ENCODE data around the gene ICE2. TPM values are rescaled to one million over a fixed set of nuclear protein-coding genes. Genes with fewer than 3 reads are reported as not detected.
A peak's percentile ranks its signal among the peaks of the same experiment; 100 is the strongest.

Gene ICE2
- total RNA-seq, 2 donors from 2014 or later = 89.4 to 99.7 TPM

DNA sequence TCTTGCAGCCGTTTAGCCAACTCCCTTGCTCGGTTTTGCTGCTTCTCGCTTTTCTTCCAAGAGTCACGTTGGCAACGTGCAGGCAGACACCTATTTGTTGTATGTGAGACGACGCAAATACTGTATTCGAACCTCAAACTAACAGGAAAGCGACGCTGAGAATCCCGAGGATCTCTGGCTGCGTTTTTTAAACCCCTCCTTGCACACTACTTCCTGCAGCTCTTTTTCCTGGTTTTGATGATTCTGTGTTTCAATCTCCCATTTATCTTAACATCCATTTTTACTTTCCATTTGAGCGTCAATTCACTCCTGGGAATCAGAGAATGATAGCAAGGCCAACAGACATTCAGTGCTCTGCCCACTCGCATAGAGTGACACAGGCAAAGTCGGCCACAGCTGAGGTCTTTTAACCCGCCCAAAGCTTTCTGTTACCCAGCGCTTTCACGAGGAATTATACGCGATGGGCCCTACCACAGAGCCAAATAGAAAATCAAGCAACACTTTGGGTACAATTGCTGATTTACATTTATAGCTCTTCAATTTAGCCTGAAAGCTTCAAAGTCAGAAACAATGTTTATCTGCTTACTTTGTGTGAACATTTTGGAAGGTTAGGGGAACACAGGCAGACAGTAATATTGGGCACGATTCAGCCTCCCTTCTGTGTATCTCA lies 79.6 kb downstream of the ICE2 start:
- Histone ChIP-seq H3K9ac (ENCODE audit: extremely low read depth, low read length, poor library complexity, severe bottlenecking) (no peak overlapping the region), H3K4me3 (ENCODE audit: low read length) (peak overlapping the region; percentile 98), H3K27me3 (ENCODE audit: control insufficient read depth, insufficient read depth, low read length, poor library complexity, severe bottlenecking) (no peaks in the 10 kb centered on the region), H3K4me1 (ENCODE audit: control insufficient read depth, insufficient read depth, low read length) (peaks cover 12% of the 10 kb centered on the region), H3K9me3 (ENCODE audit: control insufficient read depth, low read length) (no peaks in the 10 kb centered on the region), H3K36me3 (ENCODE audit: control insufficient read depth, insufficient read depth, low read length) (peaks cover 22% of the 10 kb centered on the region), H3K27ac (ENCODE audit: low read depth, low read length) (no peak overlapping the region)
- Mint-ChIP-seq H3K36me3 (ENCODE audit: low read depth) (peaks cover 14% of the 10 kb centered on the region), H3K4me1 (peaks cover 30% of the 10 kb centered on the region), H3K9me3 (no peaks in the 10 kb centered on the region), H3K4me3 (peak overlapping the region; percentile 86), H3K27ac (no peak overlapping the region), H3K27me3 (ENCODE audit: insufficient read depth) (peaks cover 27% of the 10 kb centered on the region)
- DNase-seq = peak; percentile 72
- WGBS, 2 experiments (ENCODE audit: insufficient coverage in 1 of 2, insufficient read length in 1 of 2) = 59 to 62% methylated on average over 17 to 21 of the region's 21 CpGs
- TF ChIP-seq, protein P1, sequence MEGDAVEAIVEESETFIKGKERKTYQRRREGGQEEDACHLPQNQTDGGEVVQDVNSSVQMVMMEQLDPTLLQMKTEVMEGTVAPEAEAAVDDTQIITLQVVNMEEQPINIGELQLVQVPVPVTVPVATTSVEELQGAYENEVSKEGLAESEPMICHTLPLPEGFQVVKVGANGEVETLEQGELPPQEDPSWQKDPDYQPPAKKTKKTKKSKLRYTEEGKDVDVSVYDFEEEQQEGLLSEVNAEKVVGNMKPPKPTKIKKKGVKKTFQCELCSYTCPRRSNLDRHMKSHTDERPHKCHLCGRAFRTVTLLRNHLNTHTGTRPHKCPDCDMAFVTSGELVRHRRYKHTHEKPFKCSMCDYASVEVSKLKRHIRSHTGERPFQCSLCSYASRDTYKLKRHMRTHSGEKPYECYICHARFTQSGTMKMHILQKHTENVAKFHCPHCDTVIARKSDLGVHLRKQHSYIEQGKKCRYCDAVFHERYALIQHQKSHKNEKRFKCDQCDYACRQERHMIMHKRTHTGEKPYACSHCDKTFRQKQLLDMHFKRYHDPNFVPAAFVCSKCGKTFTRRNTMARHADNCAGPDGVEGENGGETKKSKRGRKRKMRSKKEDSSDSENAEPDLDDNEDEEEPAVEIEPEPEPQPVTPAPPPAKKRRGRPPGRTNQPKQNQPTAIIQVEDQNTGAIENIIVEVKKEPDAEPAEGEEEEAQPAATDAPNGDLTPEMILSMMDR (conservative IDR thresholded peaks at IDR 0.05) = no peak

DNA sequence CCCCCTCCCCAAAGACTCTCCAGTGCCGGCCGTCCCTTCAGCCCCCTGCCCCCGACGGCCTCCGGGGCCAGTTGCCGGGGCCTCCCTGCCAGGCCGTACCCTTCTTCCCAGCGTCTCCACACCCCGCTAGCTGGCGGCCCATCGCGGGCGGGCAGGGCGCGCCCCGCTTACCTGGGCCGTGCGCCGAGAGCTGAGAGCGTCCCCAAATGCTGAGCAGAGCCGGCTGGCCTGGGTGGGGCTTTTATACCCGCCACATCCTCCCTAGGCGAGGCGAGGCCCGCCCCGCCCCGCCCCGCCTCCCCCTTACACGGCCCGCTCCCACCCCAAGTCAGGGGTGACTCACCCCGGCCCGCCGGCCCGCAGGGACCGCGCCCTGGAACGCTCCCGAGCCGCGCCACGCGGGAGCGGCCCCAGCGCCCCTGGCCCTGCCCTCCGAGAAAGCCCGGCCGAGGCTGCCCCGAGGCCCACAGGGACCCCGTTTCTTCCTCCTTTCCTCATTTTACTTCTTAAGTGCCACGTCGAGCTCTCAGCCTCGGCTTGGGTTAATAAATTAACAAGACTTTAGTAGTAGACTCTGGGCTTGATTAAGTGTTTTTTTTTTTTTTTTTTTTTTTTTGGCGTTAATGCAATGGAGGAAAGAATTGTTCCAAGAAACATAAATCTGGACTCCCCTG lies 81.0 kb downstream of the ICE2 start, which contains the start of gene ANXA2:
ANXA2 (minus strand) TSS at position 215 of the 674 bp plus-strand sequence. CDS start 11,911 bp downstream, outside the sequence.
- no peaks in the 10 kb centered on the region for H3K9me3 Mint-ChIP-seq
- Histone ChIP-seq H3K9ac (ENCODE audit: extremely low read depth, low read length, poor library complexity, severe bottlenecking) (peak within 1 kb of the TSS; percentile 96), H3K4me1 (ENCODE audit: control insufficient read depth, insufficient read depth, low read length) (peaks cover 25% of the 10 kb centered on the region), H3K27ac (ENCODE audit: low read depth, low read length) (peak within 1 kb of the TSS; percentile 67), H3K36me3 (ENCODE audit: control insufficient read depth, insufficient read depth, low read length) (peaks cover 32% of the 10 kb centered on the region), H3K27me3 (ENCODE audit: control insufficient read depth, insufficient read depth, low read length, poor library complexity, severe bottlenecking) (no peaks in the 10 kb centered on the region), H3K4me3 (ENCODE audit: low read length) (peak within 1 kb of the TSS; percentile 98), H3K9me3 (ENCODE audit: control insufficient read depth, low read length) (no peaks in the 10 kb centered on the region)
- peaks cover 17% of the 10 kb centered on the region for H3K36me3 Mint-ChIP-seq (ENCODE audit: low read depth)
- H3K27ac Mint-ChIP-seq = peak within 1 kb of the TSS; percentile 93
- 0 to 1% methylated on average over 5 to 49 of the region's 53 CpGs for WGBS, 2 experiments (ENCODE audit: insufficient coverage in 1 of 2, insufficient read length in 1 of 2)
- peak; percentile 91 for DNase-seq
- TF ChIP-seq, protein P1 (conservative IDR thresholded peaks at IDR 0.05) = no peak
- H3K27me3 Mint-ChIP-seq (ENCODE audit: insufficient read depth) = peaks cover 27% of the 10 kb centered on the region
- H3K4me3 Mint-ChIP-seq = peak within 1 kb of the TSS; percentile 86
- H3K4me1 Mint-ChIP-seq = peaks cover 41% of the 10 kb centered on the region

DNA sequence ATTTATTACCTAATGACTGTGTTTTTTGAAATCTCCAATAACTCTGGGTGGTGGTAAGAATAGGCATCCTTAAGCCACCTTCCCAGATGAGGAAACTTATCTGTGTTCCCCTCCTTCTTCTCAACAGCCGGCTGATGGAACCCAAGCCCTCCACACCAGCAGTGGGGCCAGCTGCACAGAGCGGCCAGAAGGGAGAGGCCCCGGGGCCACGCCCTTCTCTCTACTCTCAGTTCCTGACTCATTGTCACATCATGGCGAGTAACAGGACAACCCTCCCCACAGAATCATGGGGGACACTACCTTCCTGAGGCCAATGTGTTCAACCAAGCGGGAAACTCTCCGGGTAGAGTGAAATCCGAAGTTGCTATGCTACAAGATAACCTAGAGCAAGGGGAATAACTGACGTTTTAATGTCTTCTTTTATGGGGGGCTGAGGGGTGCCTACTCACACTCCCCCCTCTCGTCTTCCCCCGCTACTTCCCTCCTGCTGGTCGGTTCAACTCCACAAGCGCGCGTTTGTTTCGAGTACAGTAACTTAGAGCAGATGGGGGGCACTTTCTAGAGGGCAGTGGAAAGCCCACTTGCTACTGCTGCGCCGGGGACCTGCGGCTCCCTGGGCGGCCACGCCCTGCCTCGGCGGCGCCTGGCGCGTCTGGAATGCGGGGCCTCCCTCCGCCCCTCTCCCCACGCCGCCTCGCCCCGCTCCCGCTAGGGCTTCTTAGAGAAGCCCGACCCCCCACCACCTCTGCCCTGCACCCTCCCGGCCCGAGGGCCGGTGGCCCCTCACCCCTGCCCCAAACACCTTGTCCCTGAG lies 81.8 kb downstream of the ICE2 start:
- peak overlapping the region; percentile 93 for H3K27ac Mint-ChIP-seq
- 2 to 4% methylated on average over 18 to 37 of the region's 37 CpGs for WGBS, 2 experiments (ENCODE audit: insufficient coverage in 1 of 2, insufficient read length in 1 of 2)

More for the DNA sequence above, 81.8 kb downstream of the ICE2 start:
- Mint-ChIP-seq H3K36me3 (ENCODE audit: low read depth) (peaks cover 18% of the 10 kb centered on the region), H3K27me3 (ENCODE audit: insufficient read depth) (peaks cover 25% of the 10 kb centered on the region), H3K4me3 (peak overlapping the region; percentile 86), H3K4me1 (peaks cover 42% of the 10 kb centered on the region), H3K9me3 (no peaks in the 10 kb centered on the region)
- DNase-seq = peak; percentile 83
- Histone ChIP-seq H3K9ac (ENCODE audit: extremely low read depth, low read length, poor library complexity, severe bottlenecking) (peak overlapping the region; percentile 96), H3K4me3 (ENCODE audit: low read length) (peak overlapping the region; percentile 98), H3K4me1 (ENCODE audit: control insufficient read depth, insufficient read depth, low read length) (peaks cover 30% of the 10 kb centered on the region), H3K9me3 (ENCODE audit: control insufficient read depth, low read length) (no peaks in the 10 kb centered on the region), H3K36me3 (ENCODE audit: control insufficient read depth, insufficient read depth, low read length) (peaks cover 32% of the 10 kb centered on the region), H3K27ac (ENCODE audit: low read depth, low read length) (peak overlapping the region; percentile 67), H3K27me3 (ENCODE audit: control insufficient read depth, insufficient read depth, low read length, poor library complexity, severe bottlenecking) (no peaks in the 10 kb centered on the region)
- TF ChIP-seq, protein P1 (conservative IDR thresholded peaks at IDR 0.05) = no peak

All from endodermal cell (in vitro differentiated cells).